HG02884 (cell line): ENCODE data around the gene PBXIP1.
A peak's percentile ranks its signal among the peaks of the same experiment; 100 is the strongest.

ENCODE experiments used
- ATAC-seq: cut with Tn5 transposase; IDR thresholded peaks from one replicate; pipeline ENCODE4 v1.9.1; 2021; ENCODE audit warnings: mild to moderate bottlenecking, moderate library complexity; ENCODE audit not compliant: unreplicated experiment

PBXIP1 gene

DNA sequence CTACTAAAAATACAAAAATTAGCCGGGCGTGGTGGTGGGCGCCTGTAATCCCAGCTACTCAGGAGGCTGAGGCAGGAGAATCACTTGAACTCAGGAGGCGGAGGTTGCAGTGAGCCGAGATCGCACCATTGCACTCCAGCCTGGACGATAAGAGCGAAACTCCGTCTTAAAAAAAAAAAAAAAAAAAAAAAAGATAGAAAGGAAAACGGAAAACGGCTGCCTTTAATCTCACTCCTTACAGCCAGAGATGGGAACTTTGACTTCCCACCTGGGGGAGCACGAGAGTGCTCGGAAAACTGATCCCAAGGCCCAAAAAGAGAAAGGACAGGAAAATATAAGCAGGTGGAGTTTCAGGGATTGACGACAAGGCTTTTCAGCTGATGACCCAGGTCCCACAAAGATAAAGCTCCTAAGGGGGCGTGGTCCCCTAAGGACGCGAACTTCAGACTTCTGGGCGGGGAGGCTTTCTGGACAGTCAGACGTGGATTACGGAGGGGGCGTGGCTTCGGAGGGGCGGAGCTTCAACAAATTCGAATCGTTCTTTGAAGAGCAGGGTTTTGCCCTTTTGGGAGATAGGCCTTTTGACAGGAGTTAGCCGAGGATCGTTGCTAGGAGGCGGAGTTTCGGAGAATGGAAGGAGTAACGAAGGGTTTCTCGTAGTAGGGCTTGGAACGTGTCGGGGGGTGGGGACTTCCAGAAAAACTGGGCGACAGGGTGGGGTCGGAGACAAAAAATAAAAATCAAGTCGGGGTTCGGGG is 17.6 kb upstream of the PBXIP1 start:
- peak; percentile 20 for ATAC-seq

DNA sequence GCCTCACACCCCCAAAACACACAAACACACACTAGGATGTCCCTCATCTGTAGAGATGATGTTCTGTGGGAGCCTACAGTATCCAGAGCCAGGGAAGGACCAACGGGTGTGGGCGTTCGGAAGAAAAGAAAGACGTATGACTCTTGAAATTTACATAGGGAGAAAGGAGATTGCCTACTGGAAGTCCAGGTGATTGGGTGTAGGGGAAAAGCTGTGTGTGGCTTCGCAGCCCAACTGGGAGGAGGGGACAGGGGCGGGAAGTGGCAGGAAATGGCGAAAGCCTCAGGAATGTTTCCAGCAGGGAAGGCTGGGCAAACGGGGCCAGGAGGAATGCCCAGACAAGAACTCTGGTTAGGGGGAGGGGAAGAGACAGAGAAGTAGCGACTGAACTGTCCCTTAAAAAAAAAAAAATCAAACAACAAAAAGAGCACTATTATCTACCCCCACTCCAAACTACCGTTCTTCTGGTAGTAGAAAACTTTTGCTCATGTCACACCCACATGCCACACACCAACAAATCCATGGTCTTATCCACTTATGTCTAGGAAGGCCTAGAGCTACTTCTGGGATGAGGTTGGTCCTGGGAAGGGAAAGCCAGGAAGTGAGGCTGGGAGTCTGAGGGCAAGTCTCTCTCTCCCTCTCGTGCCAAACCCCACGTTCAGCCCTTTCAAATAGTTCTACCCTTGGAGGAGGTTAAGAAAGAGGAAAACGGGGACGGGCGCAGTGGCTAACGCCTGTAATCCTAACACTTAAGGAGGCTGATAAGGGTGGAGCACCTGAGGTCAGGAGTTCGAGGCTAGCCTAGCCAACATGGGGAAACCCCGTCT is 16.8 kb upstream of the PBXIP1 start:
- no peak for ATAC-seq

DNA sequence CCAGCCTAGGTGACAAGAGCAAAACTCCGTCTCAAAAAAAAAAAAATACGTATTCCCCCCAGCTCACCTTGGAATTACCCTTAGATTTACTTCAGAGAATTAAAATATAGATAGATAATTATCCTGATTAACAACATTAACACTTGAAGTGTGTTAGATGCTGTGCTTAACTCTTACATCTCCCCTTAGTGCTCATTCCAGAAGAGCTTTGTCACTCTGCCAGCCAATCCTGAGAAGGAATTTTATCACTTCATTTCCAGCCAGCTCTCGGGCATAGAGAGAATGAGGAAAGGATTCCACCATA is 16.3 kb upstream of the PBXIP1 start:
- ATAC-seq, result no peak

DNA sequence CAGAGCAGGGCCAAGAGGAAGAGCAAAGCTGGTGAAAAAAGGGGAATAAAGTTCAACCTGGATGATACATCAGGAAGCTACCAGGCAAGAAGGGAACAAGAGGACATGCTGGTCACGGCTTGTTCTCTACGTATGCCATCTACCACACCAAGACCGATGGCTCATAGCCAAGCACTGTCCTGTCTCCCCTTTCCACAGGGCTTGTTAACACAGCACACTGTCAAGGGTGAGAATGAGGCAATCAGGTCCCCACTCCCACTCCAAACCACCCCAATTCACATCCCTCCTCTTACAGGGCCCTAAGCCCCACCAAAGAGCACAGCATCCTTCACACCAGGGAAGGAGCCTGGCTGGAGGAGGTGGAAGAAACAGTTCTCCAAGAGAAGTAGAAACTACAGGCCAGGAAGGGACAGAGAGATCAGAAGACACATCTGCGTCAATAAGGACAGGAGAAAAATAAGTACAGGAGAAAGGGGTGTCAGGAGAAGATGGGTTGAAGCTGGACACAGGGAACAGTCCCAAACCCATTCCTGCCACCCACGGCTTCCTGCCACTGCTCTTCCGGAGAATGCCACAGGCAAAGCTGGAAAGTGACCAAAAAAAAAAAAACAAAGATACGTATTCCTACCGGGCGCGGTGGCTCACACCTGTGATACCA is 15.6 kb upstream of the PBXIP1 start:
- ATAC-seq, result no peak

DNA sequence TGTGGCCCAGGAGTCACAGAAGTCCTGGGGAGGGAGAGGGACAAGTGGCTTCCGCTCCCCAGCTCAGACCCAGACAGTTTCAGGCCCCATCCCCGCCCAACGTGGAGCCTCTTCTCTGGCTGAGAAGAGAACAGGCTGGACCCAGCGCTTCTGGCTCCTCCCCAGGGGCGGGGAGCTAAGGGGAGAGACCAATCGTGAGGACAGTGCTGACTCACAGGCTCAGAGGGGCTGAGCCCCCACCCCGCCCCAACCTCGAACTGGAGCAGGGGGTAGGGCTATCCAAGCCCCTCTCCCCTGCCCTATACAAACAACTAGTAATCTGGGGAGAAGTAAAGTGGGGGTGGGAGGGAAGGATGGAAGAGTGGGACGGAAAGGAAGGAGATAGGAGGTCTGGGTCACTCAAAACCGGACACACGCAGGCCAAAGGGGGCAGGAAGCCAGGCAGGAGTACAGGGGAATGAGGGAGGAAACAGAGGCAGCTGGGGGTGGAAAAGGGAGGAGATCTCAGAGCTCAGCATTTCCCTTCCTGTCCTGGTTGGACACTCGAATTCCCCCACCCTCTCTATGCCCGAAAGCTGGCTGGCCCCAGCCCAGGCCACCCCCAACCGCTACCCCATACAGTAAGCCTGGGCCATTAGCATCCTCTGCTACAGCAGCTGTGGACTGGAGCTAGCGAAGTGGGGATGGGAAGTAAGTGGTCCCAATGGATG is 14.9 kb upstream of the PBXIP1 start, which contains the start of gene SHC1:
SHC1 (minus strand) TSS at position 117 of the 710 bp plus-strand sequence. CDS start 221 bp downstream, outside the sequence.
- ATAC-seq, result no peak

DNA sequence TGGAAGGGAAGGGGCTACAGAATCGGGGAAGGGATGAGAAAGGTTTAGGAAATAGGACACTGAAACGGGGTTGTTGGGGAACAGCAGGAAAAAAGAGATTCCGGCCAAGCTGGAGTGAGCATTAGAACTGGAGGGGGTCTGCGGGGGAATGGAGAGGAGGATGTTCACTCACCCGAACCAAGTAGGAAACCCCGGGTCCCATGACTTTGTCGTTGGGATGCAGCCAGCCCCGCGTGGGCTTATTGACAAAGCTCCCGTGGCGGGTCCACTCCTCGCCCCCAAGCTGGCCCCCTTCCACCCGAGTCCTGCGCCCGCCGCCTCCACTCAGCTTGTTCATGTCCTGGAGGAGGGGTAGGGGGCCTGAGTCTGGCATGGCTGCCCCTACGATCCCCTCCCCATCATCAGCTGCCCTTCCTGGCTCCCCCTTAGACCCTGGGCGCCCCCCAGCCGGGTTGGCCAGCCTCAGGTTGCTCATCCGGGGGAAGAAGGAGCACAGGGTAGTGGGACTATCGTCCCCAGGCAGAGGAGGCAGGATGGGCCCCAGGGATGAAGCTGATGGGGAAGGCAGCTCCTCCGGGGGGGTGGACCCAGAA is 14.1 kb upstream of the PBXIP1 start:
- no peak for ATAC-seq

DNA sequence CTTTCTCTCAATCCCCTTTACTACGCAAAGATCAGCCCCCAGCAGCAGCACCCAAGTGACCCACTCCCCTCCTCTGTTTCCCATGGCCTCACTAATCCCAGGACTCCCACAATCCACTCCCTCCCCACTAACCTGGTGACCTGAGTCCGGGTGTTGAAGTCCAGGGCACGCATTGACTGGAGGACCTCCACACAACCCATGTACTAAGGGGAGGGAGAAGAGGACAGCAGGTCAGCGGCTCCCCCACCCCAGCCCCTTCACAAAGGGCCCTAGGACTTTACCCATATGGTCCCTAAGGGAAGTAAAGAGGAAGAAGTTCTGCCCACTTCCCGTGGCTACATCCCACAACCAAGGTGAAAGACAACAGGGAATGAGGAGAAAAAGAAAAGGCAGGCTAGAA is 13.3 kb upstream of the PBXIP1 start:
- ATAC-seq, result no peak

DNA sequence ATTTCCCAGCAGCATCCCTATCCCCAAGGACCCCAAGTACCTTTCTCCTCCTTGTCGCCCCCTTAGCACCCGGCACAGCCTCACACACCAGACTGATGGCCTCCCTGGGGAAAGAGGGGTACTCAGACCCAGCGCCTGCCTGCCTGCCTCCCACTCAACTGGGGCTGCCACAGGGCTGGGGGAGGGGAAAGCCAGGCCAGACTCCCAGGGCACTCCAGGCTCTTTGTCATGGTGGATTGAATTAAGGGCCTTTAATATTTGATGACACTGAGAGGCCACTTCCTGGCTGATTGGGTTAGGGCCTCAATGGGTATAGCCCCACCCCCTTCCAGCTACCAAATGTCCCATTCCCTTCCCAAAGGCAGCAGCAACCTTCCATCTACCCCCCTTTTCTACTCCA is 12.8 kb upstream of the PBXIP1 start:
- no peak for ATAC-seq

DNA sequence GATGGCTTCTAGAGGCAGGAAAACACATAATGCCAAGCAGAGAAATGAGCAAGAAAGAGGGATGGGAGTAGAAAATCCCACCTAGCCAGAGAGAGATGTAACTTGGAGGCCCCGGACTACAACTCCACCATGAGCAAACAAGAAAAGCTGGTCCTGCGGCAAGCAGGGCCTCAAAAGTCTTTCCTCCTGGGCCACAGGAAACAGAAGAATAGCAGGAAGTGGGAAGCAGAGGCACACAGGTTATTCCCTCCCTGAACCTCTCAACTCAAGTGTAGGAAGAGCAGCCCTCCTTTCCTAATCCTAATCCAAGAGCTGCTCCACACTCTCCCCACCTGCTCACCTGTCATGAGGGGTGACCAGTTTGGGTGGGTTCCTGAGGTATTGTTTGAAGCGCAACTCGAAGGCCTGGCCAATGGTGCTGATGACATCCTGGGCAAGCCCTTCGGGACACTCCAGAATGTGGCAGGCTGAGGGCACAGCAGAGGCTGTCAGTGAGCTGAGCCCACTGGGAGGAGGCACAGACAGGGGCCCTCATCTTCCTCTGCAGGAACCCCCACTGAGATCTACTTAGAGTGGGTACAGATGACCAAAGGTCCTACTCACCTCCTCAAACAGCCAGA is 11.5 kb upstream of the PBXIP1 start:
- ATAC-seq, result no peak

DNA sequence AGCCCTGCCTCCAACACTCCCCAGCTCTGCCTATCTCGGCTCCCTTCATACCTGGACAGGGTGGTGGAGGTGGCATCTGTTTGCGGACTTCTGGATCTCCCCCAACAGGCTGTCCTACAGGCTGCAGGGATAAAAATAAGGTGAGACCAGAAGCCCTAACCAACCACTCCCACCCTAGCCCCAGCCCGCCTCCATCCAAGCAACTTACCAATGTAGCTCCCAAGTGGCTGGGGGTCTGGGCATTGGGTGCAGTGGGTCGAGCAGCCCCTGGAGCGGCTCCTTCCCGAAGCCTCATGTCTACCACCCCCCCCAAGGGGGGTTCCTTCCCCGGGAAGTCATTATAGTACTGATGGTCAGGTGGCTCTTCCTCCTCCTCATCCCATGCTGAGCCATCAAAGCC is 10.2 kb upstream of the PBXIP1 start:
- no peak for ATAC-seq

DNA sequence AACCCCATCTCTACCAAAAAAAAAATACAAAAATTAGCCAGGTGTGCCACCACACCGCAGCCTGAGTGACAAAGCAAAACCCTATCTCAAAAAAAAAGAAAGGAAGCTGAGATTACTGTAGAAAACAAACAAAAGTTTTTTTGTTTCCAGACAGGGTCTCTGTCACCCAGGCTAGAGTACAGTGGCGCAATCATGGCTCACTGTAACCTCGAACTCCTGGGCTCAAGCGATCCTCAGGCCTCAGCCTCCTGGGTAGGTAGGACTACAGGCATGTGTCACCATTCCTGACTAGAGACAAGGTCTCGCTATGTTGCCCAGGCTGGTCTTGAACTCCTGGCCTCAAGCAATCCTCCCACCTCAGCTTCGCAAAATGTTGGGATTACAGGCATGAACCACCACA is 8.5 kb upstream of the PBXIP1 start:
- no peak for ATAC-seq

DNA sequence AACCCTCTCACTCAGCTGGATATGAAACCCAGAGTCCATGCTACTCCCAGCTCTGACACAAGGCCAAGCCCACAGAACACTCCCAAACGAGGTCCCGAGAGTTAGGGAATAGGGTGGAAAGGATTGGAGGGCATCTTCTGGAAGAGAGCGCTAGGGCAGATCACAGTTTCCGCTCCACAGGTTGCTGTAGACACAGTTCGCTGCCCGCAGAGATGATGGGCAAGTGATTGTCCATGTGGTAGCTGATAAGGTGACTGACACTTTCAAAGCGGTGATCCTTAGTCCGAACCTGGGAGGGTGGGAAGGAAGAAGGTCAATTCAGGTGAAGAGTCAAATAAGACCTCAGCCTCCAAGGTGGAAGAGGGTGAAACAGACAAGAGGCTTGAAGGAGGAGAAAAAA is 7.7 kb upstream of the PBXIP1 start:
- no peak for ATAC-seq

DNA sequence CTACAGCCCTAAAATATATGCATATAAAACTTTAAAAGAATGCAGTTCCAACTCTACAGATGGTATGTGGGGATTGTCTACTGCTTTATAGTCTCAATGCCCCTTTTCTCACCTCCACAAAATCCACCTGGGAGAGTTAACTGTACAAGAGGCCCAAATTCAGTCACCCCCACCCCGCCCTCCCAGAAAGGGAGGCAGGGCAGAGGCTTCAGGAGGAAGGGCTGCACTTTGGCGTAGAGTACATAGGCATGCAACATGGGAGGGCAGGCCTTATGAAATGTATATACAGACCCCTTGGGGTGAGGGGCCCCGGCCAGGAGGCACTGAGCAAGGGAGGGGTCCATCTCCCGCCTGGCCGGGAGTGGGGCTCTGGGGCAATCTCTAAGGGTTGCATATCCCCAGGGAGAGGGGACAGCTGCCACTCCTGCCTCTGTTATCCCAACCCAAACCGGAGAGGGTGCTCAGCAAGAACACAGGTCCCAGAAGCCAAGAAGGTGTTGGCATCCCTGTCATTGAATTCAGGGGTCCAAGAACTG is 7.0 kb upstream of the PBXIP1 start:
- no peak for ATAC-seq

DNA sequence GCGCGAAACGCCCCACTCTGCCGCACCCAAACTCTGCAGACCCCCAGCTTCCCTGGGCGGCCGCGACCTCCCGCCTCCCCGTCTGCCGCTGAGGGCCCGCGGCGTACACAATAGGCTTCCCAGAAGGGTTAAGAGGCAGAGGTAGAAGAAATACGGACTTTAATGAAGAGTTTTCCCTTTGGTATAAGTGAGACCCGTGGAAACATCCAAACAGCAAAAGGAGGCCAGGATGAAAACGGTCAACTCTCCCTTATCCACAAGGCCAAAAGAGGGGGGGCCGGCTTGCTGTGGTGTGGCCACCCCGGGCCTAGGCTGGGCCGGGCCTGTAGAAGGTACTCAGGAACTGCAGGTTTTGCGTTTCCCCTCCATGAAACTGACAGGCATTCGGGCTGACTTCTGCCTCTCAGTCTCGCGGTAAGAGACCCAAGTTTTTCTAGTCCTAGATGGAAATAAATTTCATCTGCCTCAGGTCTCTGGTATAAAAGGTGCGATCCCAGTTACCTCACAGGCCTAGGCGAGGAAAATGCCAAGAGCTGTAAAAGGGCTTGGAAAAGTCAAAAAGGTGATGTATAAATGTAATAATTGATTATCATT is 6.4 kb upstream of the PBXIP1 start:
- ATAC-seq, result peak; percentile 6

DNA sequence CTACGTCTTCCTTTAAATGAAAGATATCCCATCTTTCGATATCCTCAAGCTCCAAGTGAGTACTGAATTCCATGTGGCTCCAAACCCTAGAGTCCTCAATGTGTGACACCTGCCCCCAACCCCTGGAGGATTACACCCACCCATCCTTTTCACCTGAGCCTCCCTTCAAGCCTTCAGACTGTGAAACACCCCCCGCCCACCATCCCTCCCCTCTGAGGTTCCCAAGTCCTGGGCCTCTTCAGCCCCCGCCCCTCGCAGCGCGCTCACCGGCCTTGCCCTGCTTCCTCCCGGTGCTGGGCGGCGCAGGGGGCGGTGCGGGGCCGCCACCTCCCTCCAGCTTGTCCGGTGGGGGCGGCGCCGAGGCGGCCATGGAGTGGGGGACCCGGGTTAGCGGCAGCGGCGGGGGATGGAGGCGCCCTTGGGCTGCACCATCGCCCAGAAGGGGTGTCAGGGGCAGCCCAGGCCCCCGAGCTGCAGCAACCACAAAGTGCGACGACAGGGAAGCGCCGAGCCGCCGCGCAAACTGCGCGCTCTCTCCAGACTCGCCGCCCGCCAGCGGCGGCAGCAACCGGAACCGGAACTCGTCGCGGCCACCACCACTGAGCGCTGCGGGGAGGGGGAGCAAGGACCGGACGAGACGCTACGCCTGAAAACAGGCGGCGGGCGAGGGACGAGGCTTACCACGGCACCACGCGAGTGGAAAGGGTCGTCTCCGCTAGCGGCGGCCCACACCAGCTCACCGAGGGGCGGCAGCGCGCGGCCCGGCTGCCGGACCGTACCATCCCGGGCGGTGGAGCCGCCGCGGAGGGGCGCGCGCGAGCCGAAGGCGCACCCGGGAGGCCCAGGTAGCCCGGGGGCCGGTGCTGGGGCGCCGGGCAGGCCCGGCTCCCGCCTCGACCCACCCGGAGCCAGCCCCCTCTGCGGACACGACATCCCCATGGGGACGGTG is 5.6 kb upstream of the PBXIP1 start, which contains the start of gene PYGO2:
PYGO2 (minus strand) TSS at position 576 of the 949 bp plus-strand sequence; CDS start at position 370, 206 bp downstream.
- peak; percentile 72 for ATAC-seq

DNA sequence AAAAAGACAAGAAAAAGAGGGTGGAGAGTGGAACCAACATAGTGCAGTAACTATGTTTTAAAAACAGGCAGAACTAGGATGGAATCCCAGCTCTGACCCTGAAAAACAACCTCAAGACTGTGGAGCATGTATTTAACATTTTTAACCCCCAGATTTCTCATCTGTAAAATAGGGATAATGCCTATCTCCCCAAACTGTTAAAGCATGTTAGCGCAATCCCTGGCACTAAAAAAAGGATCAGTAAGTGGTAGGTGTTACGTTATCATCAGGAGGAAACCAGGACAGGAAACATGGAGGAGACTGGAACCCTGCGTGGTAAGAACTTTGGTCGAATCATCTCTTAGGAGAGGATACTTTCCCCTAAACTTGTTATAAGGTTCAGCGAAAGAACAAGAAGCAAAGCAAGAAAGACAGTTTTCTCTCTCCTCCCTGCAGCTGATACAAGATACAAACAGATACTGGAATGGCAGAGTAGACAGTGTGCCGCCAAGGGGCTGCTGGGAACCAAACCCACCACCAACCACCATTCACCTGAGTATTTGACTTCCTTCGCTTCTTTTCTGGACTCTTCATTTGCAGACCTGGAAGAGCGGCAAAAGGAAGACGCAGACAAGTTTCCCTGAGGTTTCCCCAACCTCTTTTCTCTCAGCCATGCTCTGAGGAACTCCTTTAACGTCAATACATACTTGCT is 4.7 kb upstream of the PBXIP1 start:
- ATAC-seq, result no peak

DNA sequence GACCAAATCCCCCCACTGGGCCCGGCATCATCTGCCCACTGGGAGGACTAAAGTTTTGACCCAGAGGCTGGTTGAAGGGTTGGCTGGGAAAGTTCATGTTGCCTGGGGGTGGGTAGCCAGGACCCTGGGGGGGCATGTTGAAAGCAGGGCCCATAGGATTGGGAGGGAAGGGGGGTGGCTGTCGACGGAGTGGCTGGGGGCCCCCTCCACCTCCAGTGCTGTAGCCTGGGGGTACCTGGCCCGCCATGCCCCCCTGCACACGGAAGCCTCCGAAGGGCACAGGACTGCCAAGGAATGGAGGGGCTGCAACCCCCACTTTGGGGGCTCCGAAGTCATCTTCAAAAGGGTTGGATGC is 3.5 kb upstream of the PBXIP1 start:
- no peak for ATAC-seq
